SK-N-SH treated with all-trans-retinoic acid at 6 μM for 48 hours (cell line): Measurements from ENCODE around the gene CCDC102B.

ENCODE experiments used
- BACH2 ChIP-seq: fragments of 250-450 bp; sonication (Bioruptor Pico); IDR thresholded peaks from 2 replicates; pipeline ENCODE4 v1.9.0; 2021; ENCODE audit warnings: mild to moderate bottlenecking, borderline replicate concordance
- ZFP3 ChIP-seq: fragments of 250-450 bp; sonication (Bioruptor Pico); IDR thresholded peaks from 2 replicates; pipeline ENCODE4 v1.5.0; 2020; ENCODE audit warnings: mild to moderate bottlenecking, moderate library complexity
- ZFP30 ChIP-seq: fragments of 450-650 bp; formaldehyde crosslinking; IDR thresholded peaks from 2 replicates; pipeline ENCODE4 v1.5.0; 2022; ENCODE audit warnings: mild to moderate bottlenecking, moderate library complexity
- ZNF70 ChIP-seq: fragments of 450-650 bp; formaldehyde crosslinking; IDR thresholded peaks from 2 replicates; pipeline ENCODE4 v1.5.0; 2020; ENCODE audit warnings: mild to moderate bottlenecking, moderate library complexity

DNA sequence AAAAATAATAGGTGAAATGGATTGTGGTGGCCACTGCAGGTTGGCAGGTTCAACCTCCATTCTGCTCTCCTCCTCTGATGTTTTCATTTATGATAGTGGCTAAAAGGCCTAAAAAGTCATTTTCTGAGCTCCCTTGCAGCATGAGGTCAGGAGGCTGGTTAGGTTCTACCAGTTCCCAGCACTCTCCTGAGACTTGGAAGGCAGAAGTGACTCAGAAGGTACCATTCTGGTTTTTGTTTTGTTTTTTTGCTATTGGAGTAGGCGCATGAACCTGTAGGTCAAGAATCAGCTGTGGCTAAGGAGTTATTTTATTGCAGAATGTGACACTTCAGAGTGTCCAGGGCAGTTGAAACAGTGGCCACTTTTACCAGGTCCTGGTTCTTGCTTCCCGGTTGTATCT is 181.9 kb downstream of the CCDC102B start:
- TF ChIP-seq ZNF70 (CRISPR knock-in tag) (no peak), BACH2 (CRISPR knock-in tag) (no peak), ZFP3 (CRISPR knock-in tag) (no peak), ZFP30 (CRISPR knock-in tag) (no peak)
